NCI-H1436 (cell line): ENCODE measurements around the gene RNF217.
"Not testable (repeated sequence)": the region's sequence is repeated elsewhere in the genome, so short reads cannot be mapped to it uniquely, and the experiment has no call there.

Experiments
- DNase-seq: peaks from one replicate; lab custom pipeline; 2025; lab: John Stamatoyannopoulos, UW

RNF217 gene

DNA sequence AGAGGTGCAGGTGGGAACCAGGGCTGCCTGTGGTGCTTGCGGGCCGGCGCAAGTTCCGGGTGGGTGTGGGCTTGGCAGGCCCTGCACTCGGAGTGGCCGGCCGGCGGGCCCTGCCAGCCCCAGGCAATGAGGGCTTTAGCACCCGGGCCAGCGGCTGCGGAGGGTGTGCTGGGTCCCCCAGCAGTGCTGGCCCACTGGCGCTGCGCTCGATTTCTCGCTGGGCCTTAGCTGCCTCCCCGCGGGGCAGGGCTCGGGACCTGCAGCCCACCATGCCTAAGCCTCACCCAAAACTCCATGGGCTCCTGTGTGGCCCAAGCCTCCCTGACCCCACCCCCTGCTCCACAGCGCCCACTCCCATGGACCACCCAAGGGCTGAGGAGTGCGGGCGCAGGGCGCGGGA, 163.6 kb downstream of the RNF217 start:
- not testable (repeated sequence) for DNase-seq

GRCh38 chr6:125129354-125129753, 167.1 kb downstream of the RNF217 start:
- DNase-seq, result no peak

DNA sequence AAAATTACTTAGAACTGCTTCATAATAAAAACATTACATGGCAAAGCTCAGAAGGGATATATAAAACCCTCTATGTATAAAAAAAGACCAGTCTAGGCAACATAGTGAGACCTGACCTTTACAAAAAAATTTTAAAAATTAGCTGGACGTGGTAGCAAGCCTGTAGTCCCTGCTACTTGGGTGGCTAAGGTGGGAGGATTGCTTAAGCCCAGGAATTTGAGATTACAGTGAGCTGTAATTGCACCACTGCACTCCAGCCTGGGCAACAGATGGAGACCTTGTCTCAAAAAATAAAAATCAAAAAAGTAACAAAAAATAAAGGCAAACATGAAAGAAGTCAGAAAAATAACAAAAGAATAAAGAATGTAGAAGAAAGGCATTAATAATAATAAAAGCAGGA, 169.8 kb downstream of the RNF217 start:
- no peak for DNase-seq

DNA sequence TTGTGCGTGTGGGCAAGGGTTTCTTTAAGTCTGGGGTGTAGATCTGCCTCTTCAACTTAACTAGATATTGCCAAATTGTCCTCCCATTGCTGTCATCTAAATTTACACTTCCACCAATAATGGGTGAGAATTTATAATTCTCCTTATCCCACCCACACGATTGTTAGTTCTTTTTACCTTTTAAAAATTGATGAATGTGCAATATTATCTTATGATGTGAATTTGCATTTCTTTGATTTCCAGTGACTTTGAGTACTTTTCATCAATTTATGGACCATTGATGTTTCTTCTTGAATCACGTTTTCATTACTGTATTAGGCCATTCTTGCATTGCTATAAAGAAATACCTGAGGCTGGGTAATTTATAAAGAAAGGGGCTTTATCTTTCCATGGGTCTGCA, 174.1 kb downstream of the RNF217 start:
- DNase-seq, result no peak

DNA sequence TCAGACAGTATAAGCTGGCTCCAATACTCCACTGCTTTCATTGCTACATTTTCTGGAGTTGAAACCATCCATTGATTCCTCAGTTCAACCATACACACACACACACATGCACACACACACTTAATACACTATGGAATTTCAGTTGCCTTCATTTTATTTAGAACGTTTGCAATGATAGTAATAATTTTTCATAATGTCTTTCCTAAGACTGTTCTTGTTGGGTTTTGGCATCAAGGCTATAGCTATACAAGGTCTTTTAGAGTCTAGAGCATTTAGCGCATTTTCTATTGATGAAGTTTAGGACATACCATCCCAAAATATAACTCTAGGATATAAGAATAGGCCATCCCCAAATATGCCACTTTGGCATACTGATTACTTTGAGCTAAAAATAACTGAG, 175.8 kb downstream of the RNF217 start:
- DNase-seq, result no peak

DNA sequence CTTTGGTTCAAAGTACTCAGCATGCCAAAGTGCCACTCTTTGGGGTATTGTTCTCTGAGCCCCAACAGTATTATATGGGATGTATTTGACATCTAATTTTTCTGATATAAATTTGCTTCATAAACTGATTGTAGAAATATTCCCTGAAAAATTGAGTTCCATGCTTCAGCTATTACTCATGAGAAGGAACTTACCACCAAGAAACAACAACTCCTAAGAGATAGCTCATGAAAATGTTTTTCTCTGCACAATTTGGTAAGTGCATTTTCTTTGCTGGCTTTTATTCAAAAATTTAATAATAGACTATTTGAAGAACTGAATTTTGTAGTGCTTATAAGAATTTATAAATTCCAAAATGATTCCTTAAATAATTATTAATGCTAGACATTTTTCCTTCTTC, 178.6 kb downstream of the RNF217 start:
- DNase-seq, result no peak
